HepG2 (cell line): ENCODE data around the gene C4BPA. TPM values are rescaled to one million over a fixed set of nuclear protein-coding genes. Genes with fewer than 3 reads are reported as not detected.
A peak's percentile ranks its signal among the peaks of the same experiment; 100 is the strongest.

ENCODE experiments used
- ARNT2 ChIP-seq: sonication (generic); formaldehyde crosslinking; IDR thresholded peaks from 2 replicates; pipeline ENCODE4 v1.8.0; 2022; ENCODE audit warnings: mild to moderate bottlenecking, low read depth, missing genetic modification reagents, moderate library complexity
- CAMTA2 ChIP-seq: sonication (generic); formaldehyde crosslinking; IDR thresholded peaks from 2 replicates; pipeline ENCODE4 v1.4.0; 2020; ENCODE audit warnings: mild to moderate bottlenecking, missing genetic modification reagents, borderline replicate concordance
- DMTF1 ChIP-seq: sonication (generic); formaldehyde crosslinking; IDR thresholded peaks from 2 replicates; pipeline ENCODE4 v1.4.0; 2020; ENCODE audit warnings: mild to moderate bottlenecking, missing genetic modification reagents
- EHMT2 ChIP-seq: fragments of 200-600 bp; sonication (generic); IDR thresholded peaks from 2 replicates; pipeline ENCODE4 v1.7.0; 2017; ENCODE audit warnings: antibody characterized with exemption, low read depth, low read length, borderline replicate concordance
- ERF ChIP-seq: IDR thresholded peaks from 2 replicates; pipeline ENCODE4 v1.6.1; 2018; ENCODE audit warnings: missing biosample characterization, missing genetic modification reagents
- FOXM1 ChIP-seq: sonication (generic); formaldehyde crosslinking; IDR thresholded peaks from 2 replicates; pipeline ENCODE4 v1.5.0; 2020; ENCODE audit warnings: missing genetic modification reagents
- FOXO1 ChIP-seq: sonication (generic); formaldehyde crosslinking; IDR thresholded peaks from 2 replicates; pipeline ENCODE4 v1.4.0; 2020; ENCODE audit warnings: missing genetic modification reagents
- HCFC1 ChIP-seq: fragments of 150-350 bp; IDR thresholded peaks from 2 replicates; pipeline ENCODE4 v1.6.1; 2014; ENCODE audit warnings: low read depth, low read length
- KDM3A ChIP-seq: IDR thresholded peaks from 2 replicates; pipeline ENCODE4 v1.6.1; 2018; ENCODE audit warnings: low read depth, missing compliant biosample characterization
- MAFF ChIP-seq: IDR thresholded peaks from 2 replicates; pipeline ENCODE4 v1.6.1; 2011; ENCODE audit warnings: low read depth, low read length, improper control_type of control experiment
- MED1 ChIP-seq: sonication (generic); formaldehyde crosslinking; IDR thresholded peaks from 2 replicates; pipeline ENCODE4 v1.4.0; 2020; ENCODE audit warnings: missing genetic modification reagents
- MEIS1 ChIP-seq: sonication (generic); formaldehyde crosslinking; IDR thresholded peaks from 2 replicates; pipeline ENCODE4 v1.9.0; 2021; ENCODE audit warnings: mild to moderate bottlenecking, missing genetic modification reagents, moderate library complexity, borderline replicate concordance
- MTA1 ChIP-seq: sonication (generic); formaldehyde crosslinking; IDR thresholded peaks from 2 replicates; pipeline ENCODE4 v1.4.0; 2020; ENCODE audit warnings: missing genetic modification reagents, mild to moderate bottlenecking, borderline replicate concordance
- PHF21A ChIP-seq: sonication (generic); formaldehyde crosslinking; IDR thresholded peaks from 2 replicates; pipeline ENCODE4 v1.5.0; 2020; ENCODE audit warnings: mild to moderate bottlenecking, missing genetic modification reagents
- RCOR2 ChIP-seq: IDR thresholded peaks from 2 replicates; pipeline ENCODE4 v1.6.1; 2016; ENCODE audit warnings: missing biosample characterization, missing genetic modification reagents
- RELA ChIP-seq: sonication (generic); formaldehyde crosslinking; IDR thresholded peaks from 2 replicates; pipeline ENCODE4 v1.4.0; 2020; ENCODE audit warnings: missing genetic modification reagents
- RFX5 ChIP-seq: IDR thresholded peaks from 2 replicates; pipeline ENCODE4 v1.6.1; 2011; ENCODE audit warnings: low read depth, low read length, improper control_type of control experiment
- SYNCRIP ChIP-seq: fragments of 200-400 bp; formaldehyde crosslinking; IDR thresholded peaks from 2 replicates; pipeline ENCODE4 v1.6.1; 2018; ENCODE audit warnings: mild to moderate bottlenecking, low read depth, low read length; ENCODE audit not compliant: insufficient read depth
- WIZ ChIP-seq: sonication (generic); formaldehyde crosslinking; IDR thresholded peaks from 2 replicates; pipeline ENCODE4 v1.5.1; 2020; ENCODE audit warnings: mild to moderate bottlenecking, missing genetic modification reagents
- ZNF207 ChIP-seq: fragments of 450-650 bp; IDR thresholded peaks from 2 replicates; pipeline ENCODE4 v1.6.1; 2016; ENCODE audit warnings: antibody characterized with exemption, borderline replicate concordance
- ZNF253 ChIP-seq: sonication (generic); formaldehyde crosslinking; IDR thresholded peaks from 2 replicates; pipeline ENCODE4 v1.8.0; 2022; ENCODE audit warnings: mild to moderate bottlenecking, missing genetic modification reagents, borderline replicate concordance
- ZNF816 ChIP-seq: sonication (generic); formaldehyde crosslinking; IDR thresholded peaks from 2 replicates; pipeline ENCODE4 v1.8.0; 2022; ENCODE audit warnings: missing genetic modification reagents, mild to moderate bottlenecking, borderline replicate concordance
- ZSCAN20 ChIP-seq: sonication (generic); formaldehyde crosslinking; IDR thresholded peaks from 2 replicates; pipeline ENCODE4 v1.4.0; 2020; ENCODE audit warnings: missing genetic modification reagents, mild to moderate bottlenecking, borderline replicate concordance
- polyA plus RNA-seq, 8 experiments: library from polyadenylated mRNA; depleted of rRNA in 3 of 8; stranded (reverse) in 7 of 8; unstranded in 1 of 8; fragments of >200 nt; fragmentation: Illumina TruSeq in 4 of 8; extraction: Trizol in 4 of 8; gene quantifications; 2 replicates each; pipeline versions ENCODE4 v1.2.1 to v1.2.3, GENCODE V29; 2011 to 2016; ENCODE audit warnings: low read depth in 4 of 8, missing spikeins in 1 of 8, mixed read lengths in 1 of 8; ENCODE audit not compliant: insufficient read depth in 1 of 8
- total RNA-seq, 5 experiments: library from RNA; depleted of rRNA; stranded (reverse); fragments of >200 nt; fragmentation: Illumina TruSeq; extraction: Trizol; gene quantifications; 2 replicates each; pipeline ENCODE4 v1.2.3, GENCODE V29; 2016; ENCODE audit warnings: low read depth in 1 of 5
- TF ChIP-seq, protein P1 (sequence below): IDR thresholded peaks from 2 replicates; pipeline ENCODE4 v1.6.1; 2016; ENCODE audit warnings: missing biosample characterization, missing genetic modification reagents, low read depth
- TF ChIP-seq, protein P2 (sequence below): IDR thresholded peaks from 2 replicates; pipeline ENCODE4 v1.6.1; 2018; ENCODE audit warnings: missing genetic modification reagents, mild to moderate bottlenecking, missing compliant biosample characterization

C4BPA gene
- total and polyA plus RNA-seq, 2 of the 13 experiments (the other 11 are each of a cell fraction or from before 2014, with no cell fraction given), result 32.1 to 60.1 TPM

DNA sequence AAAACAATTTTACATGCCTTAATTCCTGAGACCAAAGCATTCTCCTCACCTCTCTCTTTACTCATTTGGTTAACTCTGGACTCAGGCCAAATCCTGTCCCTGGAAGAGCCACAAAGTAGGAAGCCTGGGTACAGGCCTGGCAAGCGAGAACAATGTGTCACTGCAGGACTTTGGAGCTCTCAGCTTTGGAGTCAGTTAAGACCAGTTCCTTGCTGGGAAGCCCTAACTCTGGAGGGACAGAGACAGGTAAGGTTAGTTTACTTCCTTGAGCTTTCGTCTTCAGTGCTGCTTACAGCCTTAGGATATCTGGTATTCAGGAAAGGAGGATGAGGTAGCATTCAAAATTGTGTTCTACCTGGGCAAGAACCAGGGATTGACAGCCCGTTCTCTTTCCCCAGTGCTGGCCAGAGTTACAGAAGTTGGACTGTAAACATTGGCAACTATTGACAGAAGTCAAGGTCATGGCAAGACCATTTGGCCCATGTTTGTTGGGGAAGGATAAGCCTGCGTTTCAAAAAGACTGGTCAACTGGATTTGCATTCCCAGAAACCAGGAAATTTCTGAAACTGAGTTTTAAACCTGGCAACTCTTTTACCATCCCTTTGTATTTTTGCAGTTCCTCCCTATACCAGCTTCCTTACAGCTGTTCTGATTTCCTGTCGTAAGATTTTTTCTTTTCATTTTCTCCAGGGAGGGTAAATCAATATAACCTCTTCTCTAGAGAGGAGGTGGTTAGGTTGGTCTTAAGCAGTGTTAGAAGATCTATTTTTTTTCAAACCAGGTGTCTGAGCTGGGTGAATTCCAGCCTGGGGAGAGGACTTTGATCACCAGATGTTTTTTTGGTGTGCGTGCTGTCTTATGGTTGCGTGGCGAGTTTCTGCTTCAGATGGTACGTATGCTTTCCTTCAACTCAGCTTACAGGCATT lies 15.1 kb upstream of the C4BPA start, which contains the start of gene C4BPB (continued):
- TF ChIP-seq, protein P1, sequence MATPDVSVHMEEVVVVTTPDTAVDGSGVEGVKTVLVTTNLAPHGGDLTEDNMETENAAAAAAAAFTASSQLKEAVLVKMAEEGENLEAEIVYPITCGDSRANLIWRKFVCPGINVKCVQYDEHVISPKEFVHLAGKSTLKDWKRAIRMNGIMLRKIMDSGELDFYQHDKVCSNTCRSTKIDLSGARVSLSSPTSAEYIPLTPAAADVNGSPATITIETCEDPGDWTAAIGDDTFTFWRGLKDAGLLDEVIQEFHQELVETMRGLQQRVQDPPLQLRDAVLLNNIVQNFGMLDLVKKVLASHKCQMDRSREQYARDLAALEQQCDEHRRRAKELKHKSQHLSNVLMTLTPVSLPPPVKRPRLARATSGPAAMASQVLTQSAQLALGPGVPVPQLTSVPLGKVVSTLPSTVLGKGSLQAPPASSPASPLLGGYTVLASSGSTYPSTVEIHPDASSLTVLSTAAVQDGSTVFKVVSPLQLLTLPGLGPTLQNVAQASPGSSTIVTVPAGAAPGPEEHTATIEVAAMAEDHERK (CRISPR knock-in tag), result no peak
- no peak for TF ChIP-seq ZNF253 (CRISPR knock-in tag)
- TF ChIP-seq ZNF207, result no peak
- no peak for TF ChIP-seq MAFF
- TF ChIP-seq SYNCRIP, result no peak
- no peak for TF ChIP-seq RELA (CRISPR knock-in tag)
- no peak for TF ChIP-seq WIZ
- peak; percentile 97; the same call in 1 of the 2 replicates for TF ChIP-seq MEIS1 (CRISPR knock-in tag)
- TF ChIP-seq FOXO1 (CRISPR knock-in tag), result peak; percentile 96
- TF ChIP-seq HCFC1, result no peak
- TF ChIP-seq MTA1, result no peak
- 0 out of 2 replicates have a peak, but pooled peaks have one; percentile 13 for TF ChIP-seq RFX5
- TF ChIP-seq RCOR2 (CRISPR knock-in tag), result peak; percentile 78
- peak; percentile 82; the same call in 1 of the 2 replicates for TF ChIP-seq EHMT2
- no peak for TF ChIP-seq CAMTA2
- TF ChIP-seq, protein P2, sequence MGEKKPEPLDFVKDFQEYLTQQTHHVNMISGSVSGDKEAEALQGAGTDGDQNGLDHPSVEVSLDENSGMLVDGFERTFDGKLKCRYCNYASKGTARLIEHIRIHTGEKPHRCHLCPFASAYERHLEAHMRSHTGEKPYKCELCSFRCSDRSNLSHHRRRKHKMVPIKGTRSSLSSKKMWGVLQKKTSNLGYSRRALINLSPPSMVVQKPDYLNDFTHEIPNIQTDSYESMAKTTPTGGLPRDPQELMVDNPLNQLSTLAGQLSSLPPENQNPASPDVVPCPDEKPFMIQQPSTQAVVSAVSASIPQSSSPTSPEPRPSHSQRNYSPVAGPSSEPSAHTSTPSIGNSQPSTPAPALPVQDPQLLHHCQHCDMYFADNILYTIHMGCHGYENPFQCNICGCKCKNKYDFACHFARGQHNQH (CRISPR knock-in tag), result peak; percentile 90
- TF ChIP-seq DMTF1 (CRISPR knock-in tag), result no peak
- 0 out of 2 replicates have a peak, but pooled peaks have one; percentile 26 for TF ChIP-seq KDM3A
- TF ChIP-seq ERF, result peak; percentile 90; the same call in 1 of the 2 replicates
- no peak for TF ChIP-seq FOXM1
- TF ChIP-seq ZSCAN20 (CRISPR knock-in tag), result no peak
- peak; percentile 89 for TF ChIP-seq MED1 (CRISPR knock-in tag)
- TF ChIP-seq PHF21A (CRISPR knock-in tag), result peak; percentile 76; the same call in 1 of the 2 replicates
- no peak; the same call in 1 of the 2 replicates for TF ChIP-seq ZNF816
- TF ChIP-seq ARNT2 (CRISPR knock-in tag), result 0 out of 2 replicates have a peak, but pooled peaks have one; percentile 13
